AG04449 (cell line): ENCODE measurements around the gene SLC15A1.

ENCODE experiments used
- CTCF ChIA-PET: fragments of 350-600 bp; formaldehyde crosslinking; extraction: SDS; loops from one replicate; lab custom pipeline; 2021; ENCODE audit warnings: antibody characterized with exemption; lab: Yijun Ruan, JAX
- POLR2A ChIA-PET: fragments of 400-600, 350-600 bp; formaldehyde crosslinking; extraction: SDS; loops from one replicate; lab custom pipeline; 2020; ENCODE audit warnings: antibody characterized with exemption, inconsistent platforms; lab: Yijun Ruan, JAX
- DNase-seq: peaks from one replicate; pipeline ENCODE4 v3.0.0-alpha.2; 2010; ENCODE audit warnings: low read depth, low spot score
- H3K4me3 ChIP-seq: 2 replicates; pipeline ENCODE4 v1.5.1; 2011; ENCODE audit warnings: low read depth, mild to moderate bottlenecking, control low read depth, low read length
- CTCF ChIP-seq: IDR thresholded peaks from one replicate; pipeline ENCODE4 v1.5.1; 2011; ENCODE audit warnings: mild to moderate bottlenecking, moderate library complexity, low read length, control low read depth, inconsistent platforms; ENCODE audit not compliant: insufficient read depth; ENCODE audit errors: missing control alignments

The SLC15A1 gene

GRCh38 chr13:98791611-98792010 lies 39.1 kb upstream of the SLC15A1 start:
- ChIA-PET POLR2A (no interaction called here), CTCF (no interaction called here)
- H3K4me3 ChIP-seq = no peak overlapping the region
- TF ChIP-seq CTCF = no peak
- DNase-seq = no peak

DNA sequence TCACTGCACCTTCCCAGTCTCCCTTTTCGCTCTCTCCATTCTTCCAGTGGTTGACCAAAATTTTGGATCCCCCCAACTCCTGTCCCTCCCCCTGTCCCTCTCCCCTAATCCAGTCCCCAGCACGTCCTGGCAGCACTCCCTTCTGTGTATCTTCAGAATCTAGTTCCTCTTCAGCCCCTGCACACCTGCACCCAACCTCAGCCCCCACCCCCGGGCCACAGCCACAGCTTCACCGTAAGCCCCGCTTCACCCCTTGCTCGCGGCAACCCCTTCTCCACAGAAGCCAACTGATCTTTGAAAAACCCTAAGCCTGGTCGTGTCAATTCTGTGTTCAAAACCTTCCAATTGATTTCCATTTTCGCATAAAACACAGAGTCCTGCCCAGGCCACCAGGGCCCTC lies 35.5 kb upstream of the SLC15A1 start:
- CTCF ChIA-PET = no interaction called here
- no peak for DNase-seq
- no peak overlapping the region for H3K4me3 ChIP-seq
- POLR2A ChIA-PET = no interaction called here
- TF ChIP-seq CTCF = no peak

GRCh38 chr13:98787173-98787572 lies 34.7 kb upstream of the SLC15A1 start:
- CTCF ChIA-PET = no interaction called here
- POLR2A ChIA-PET = no interaction called here
- H3K4me3 ChIP-seq = no peak overlapping the region
- DNase-seq = no peak
- TF ChIP-seq CTCF = no peak

DNA sequence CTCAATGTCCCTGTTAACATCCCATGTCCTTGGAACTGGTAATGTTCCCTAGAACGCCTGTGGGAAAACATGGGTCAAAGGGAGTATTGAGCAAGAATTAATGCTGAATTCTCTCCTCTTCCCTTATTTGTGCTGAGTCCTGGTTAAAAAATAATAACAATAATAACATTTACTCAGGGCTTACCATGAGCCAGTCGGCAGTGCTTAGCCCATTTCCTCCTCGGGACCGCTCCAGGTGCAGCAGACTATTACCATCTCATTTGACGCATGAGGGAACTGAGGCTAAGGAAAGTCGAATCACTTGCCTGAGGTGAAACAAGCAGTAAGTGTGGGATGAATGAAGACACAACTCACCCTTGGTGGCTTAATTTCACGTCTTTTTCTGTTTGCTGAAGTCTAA lies 33.6 kb upstream of the SLC15A1 start:
- no peak overlapping the region for H3K4me3 ChIP-seq
- no peak for DNase-seq
- TF ChIP-seq CTCF = no peak
- POLR2A ChIA-PET = no interaction called here
- CTCF ChIA-PET = no interaction called here

GRCh38 chr13:98785405-98785804 lies 32.9 kb upstream of the SLC15A1 start:
- ChIA-PET POLR2A (no interaction called here), CTCF (no interaction called here)
- H3K4me3 ChIP-seq = no peak overlapping the region
- no peak for TF ChIP-seq CTCF
- no peak for DNase-seq

DNA sequence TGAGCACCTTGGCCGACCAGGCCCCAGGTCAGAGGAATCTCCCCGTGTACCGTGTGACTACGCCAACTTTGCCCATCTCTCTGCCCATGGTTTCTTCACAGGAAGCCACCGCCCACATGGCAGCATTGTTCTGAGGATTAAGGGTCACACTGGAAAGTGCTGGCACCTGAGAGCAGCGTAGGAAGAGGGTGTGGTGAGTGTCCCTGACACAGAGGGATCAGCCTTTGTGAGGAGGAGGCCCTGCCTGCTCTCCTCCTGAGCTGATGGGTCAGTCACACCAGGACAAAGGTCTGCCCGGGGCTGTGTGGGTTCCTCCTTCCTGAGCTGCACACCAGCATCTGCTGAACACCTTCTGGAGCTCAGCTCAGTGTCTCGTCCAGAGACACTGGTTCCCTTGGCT lies 32.2 kb upstream of the SLC15A1 start:
- CTCF ChIA-PET = no interaction called here
- TF ChIP-seq CTCF = no peak
- no peak overlapping the region for H3K4me3 ChIP-seq
- POLR2A ChIA-PET = no interaction called here
- no peak for DNase-seq
